HepG2 (cell line): ENCODE results near the gene RAD52. TPM values are rescaled to one million over a fixed set of nuclear protein-coding genes. Genes with fewer than 3 reads are reported as not detected.

Source experiments
- ATAC-seq: fragments of 200-7000 bp; cut with Tn5 transposase; 3 replicates; pipeline ENCODE4 v1.9.1; 2020; ENCODE audit warnings: mild to moderate bottlenecking, moderate library complexity
- BruUV-seq: library from RNA; stranded (reverse); fragments of 400-500 nt; replicated peaks from 2 replicates; lab custom pipeline; 2021; lab: Mats Ljungman, UMichigan
- CTCF ChIA-PET: fragments of 300-600 bp; formaldehyde crosslinking; extraction: SDS; loops from one replicate; lab custom pipeline; 2021; ENCODE audit warnings: low total read pairs, inconsistent platforms, low intra/inter-chr PET ratio; lab: Yijun Ruan, JAX
- POLR2A ChIA-PET: fragments of 350-600 bp; sonication (Branson Sonifier 250); formaldehyde crosslinking; loops from one replicate; lab custom pipeline; 2020; ENCODE audit warnings: antibody characterized with exemption, inconsistent platforms; lab: Yijun Ruan, JAX
- DNase-seq: peaks from one replicate; pipeline ENCODE4 v3.0.0-alpha.2; 2015; ENCODE audit warnings: low spot score
- FAIRE-seq: peaks from 3 replicates; lab custom pipeline; 2011; peaks lifted over from hg19 to GRCh38; lab: Jason Lieb, UNC
- H2AFZ ChIP-seq: one replicate; pipeline ENCODE4 v1.6.1; 2011; ENCODE audit warnings: low read length, inconsistent platforms
- H3K27ac ChIP-seq: fragments of 300-600 bp; 3 replicates; pipeline ENCODE4 v1.8.0; 2011; ENCODE audit warnings: mixed run types, mild to moderate bottlenecking, mixed read lengths, low read length, inconsistent platforms; ENCODE audit not compliant: insufficient read depth; ENCODE audit errors: extremely low read length
- H3K27me3 ChIP-seq, 2 experiments: fragments of 200-600 bp in 1 of 2; 2 replicates in 1 of 2; 3 replicates in 1 of 2; pipeline versions ENCODE4 v1.6.0 to v1.8.0; 2011; ENCODE audit warnings: low read length in 2 of 2, mild to moderate bottlenecking in 2 of 2, moderate library complexity in 2 of 2, inconsistent platforms in 1 of 2; ENCODE audit not compliant: insufficient read depth in 2 of 2, control insufficient read depth in 1 of 2
- H3K36me3 ChIP-seq, 2 experiments: fragments of 200-600 bp in 1 of 2; replicated peaks in 1 of 2; 2 replicates in 1 of 2; 3 replicates in 1 of 2; pipeline versions ENCODE4 v1.5.1 to v1.8.0; 2011; ENCODE audit warnings: low read length in 2 of 2, inconsistent platforms in 1 of 2; ENCODE audit not compliant: insufficient read depth in 2 of 2, control insufficient read depth in 1 of 2
- H3K4me1 ChIP-seq: 2 replicates; pipeline ENCODE4 v1.5.1; 2012; ENCODE audit warnings: low read length, inconsistent platforms; ENCODE audit not compliant: insufficient read depth
- H3K4me2 ChIP-seq: 2 replicates; pipeline ENCODE4 v1.6.0; 2011; ENCODE audit warnings: low read depth, low read length, inconsistent platforms
- H3K4me3 ChIP-seq, 3 experiments: fragments of 200-600 bp in 1 of 3; sonication (generic), shearing (Covaris generic) in 1 of 3; replicated peaks in 1 of 3; 2 replicates each; pipeline ENCODE4 v1.5.1; 2011 to 2016; ENCODE audit warnings: low read length in 3 of 3, inconsistent platforms in 2 of 3, low read depth in 2 of 3, mild to moderate bottlenecking in 2 of 3, control low read depth in 1 of 3, mixed read lengths in 1 of 3; ENCODE audit not compliant: insufficient read depth in 1 of 3
- H3K79me2 ChIP-seq: one replicate; pipeline ENCODE4 v1.6.1; 2011; ENCODE audit warnings: low read length, inconsistent platforms; ENCODE audit not compliant: insufficient read depth
- H3K9ac ChIP-seq: 2 replicates; pipeline ENCODE4 v1.6.0; 2011; ENCODE audit warnings: mild to moderate bottlenecking, low read depth, low read length, inconsistent platforms; ENCODE audit not compliant: insufficient read depth
- H3K9me3 ChIP-seq: 2 replicates; pipeline ENCODE4 v1.5.1; 2012; ENCODE audit warnings: mild to moderate bottlenecking, low read length
- H4K20me1 ChIP-seq: 2 replicates; pipeline ENCODE4 v1.6.0; 2011; ENCODE audit warnings: inconsistent platforms, mild to moderate bottlenecking, low read length, moderate library complexity; ENCODE audit not compliant: insufficient read depth
- MTF2 ChIP-seq: sonication (generic); formaldehyde crosslinking; IDR thresholded peaks from 2 replicates; pipeline ENCODE4 v1.5.0; 2020; ENCODE audit warnings: missing genetic modification reagents, borderline replicate concordance
- POLR2A ChIP-seq, 2 experiments: IDR thresholded peaks; 2 replicates each; pipeline ENCODE4 v1.6.1; 2011; ENCODE audit warnings: low read depth in 2 of 2, low read length in 2 of 2, mild to moderate bottlenecking in 1 of 2, moderate library complexity in 1 of 2; ENCODE audit not compliant: insufficient read depth in 1 of 2
- RNF2 ChIP-seq: fragments of 450-650 bp; conservative IDR thresholded peaks from 2 replicates; pipeline ENCODE4 v1.6.1; 2016; ENCODE audit warnings: low read depth
- TSC22D2 ChIP-seq: sonication (generic); formaldehyde crosslinking; IDR thresholded peaks from 2 replicates; pipeline ENCODE4 v1.5.1; 2020; ENCODE audit warnings: missing genetic modification reagents, mild to moderate bottlenecking, borderline replicate concordance
- ZNF678 ChIP-seq: sonication (generic); formaldehyde crosslinking; IDR thresholded peaks from 2 replicates; pipeline ENCODE4 v1.4.0; 2020; ENCODE audit warnings: mild to moderate bottlenecking, missing genetic modification reagents
- ZNF83 ChIP-seq: sonication (generic); formaldehyde crosslinking; IDR thresholded peaks from 2 replicates; pipeline ENCODE4 v1.4.0; 2020; ENCODE audit warnings: missing genetic modification reagents, mild to moderate bottlenecking, borderline replicate concordance
- WGBS: methylation state at CpG from one replicate; pipeline ENCODE4 v1.1.6; 2017; ENCODE audit warnings: low lambda C conversion rate; 5-methylcytosine and 5-hydroxymethylcytosine counted together
- in situ Hi-C: cut with HindIII; loops from 2 replicates; pipeline ENCODE4 v1.10.0; 2017; ENCODE audit warnings: low pct_unique_long_range_greater_than_20kb; ENCODE audit not compliant: extremely low pct_ligation_motif_present
- intact Hi-C: fragments of 100-400 bp; cut with micrococcal nuclease; formaldehyde crosslinking; loops from one replicate; pipeline ENCODE4 v1.10.0; 2022; ENCODE audit not compliant: unreplicated experiment
- polyA plus RNA-seq, 8 experiments: library from polyadenylated mRNA; depleted of rRNA in 3 of 8; stranded (reverse) in 7 of 8; unstranded in 1 of 8; fragments of >200 nt; fragmentation: Illumina TruSeq in 4 of 8; extraction: Trizol in 4 of 8; gene quantifications; 2 replicates each; pipeline versions ENCODE4 v1.2.1 to v1.2.3, GENCODE V29; 2011 to 2016; ENCODE audit warnings: low read depth in 4 of 8, missing spikeins in 1 of 8, mixed read lengths in 1 of 8; ENCODE audit not compliant: insufficient read depth in 1 of 8
- total RNA-seq, 5 experiments: library from RNA; depleted of rRNA; stranded (reverse); fragments of >200 nt; fragmentation: Illumina TruSeq; extraction: Trizol; gene quantifications; 2 replicates each; pipeline ENCODE4 v1.2.3, GENCODE V29; 2016; ENCODE audit warnings: low read depth in 1 of 5

The RAD52 gene
- total and polyA plus RNA-seq, 2 of the 13 experiments (the other 11 are each of a cell fraction or from before 2014, with no cell fraction given), result 14.3 to 19.9 TPM

- no peak overlapping the region for H3K4me2 ChIP-seq
- H3K27me3 ChIP-seq, result no peaks in the 10 kb centered on the region
- intact Hi-C loops, result no loop called here
- peaks cover 37 to 83% of the 10 kb centered on the region in 2 experiments for H3K36me3 ChIP-seq
- CTCF ChIA-PET, result no interaction called here
- H3K9ac ChIP-seq, result no peak overlapping the region
- DNase-seq (no peak), ATAC-seq (no peak), FAIRE-seq (no peak)
- H3K4me1 ChIP-seq, result no peaks in the 10 kb centered on the region
- no peaks in the 10 kb centered on the region for H3K9me3 ChIP-seq
- in situ Hi-C loops, result no loop called here
- POLR2A ChIA-PET, result no interaction called here
- no peaks in the 10 kb centered on the region; the same call in 1 of the 2 replicates for H4K20me1 ChIP-seq
- H3K79me2 ChIP-seq, result no peaks in the 10 kb centered on the region
- BruUV-seq, result no TSS peak
- H3K27ac ChIP-seq, result no peak overlapping the region
- WGBS, result 91% methylated on average over 16 of the region's 16 CpGs
- no peak overlapping the region for H2AFZ ChIP-seq
- TF ChIP-seq RNF2 (no peak), ZNF678 (CRISPR knock-in tag) (no peak), TSC22D2 (CRISPR knock-in tag) (no peak), POLR2A (IDR thresholded peaks at IDR 0.05; ENCODE audit: insufficient read depth in 1 of 2, low read depth in 2 of 2, low read length in 2 of 2) (no peak)
- H3K4me3 ChIP-seq, result no peak overlapping the region
These were observed 41.9 kb downstream of the RAD52 start for GRCh38 chr12:907413-908185.

GRCh38 chr12:906062-906585 lies 43.4 kb downstream of the RAD52 start:
- Histone ChIP-seq H3K79me2 (no peaks in the 10 kb centered on the region), H4K20me1 (no peaks in the 10 kb centered on the region; the same call in 1 of the 2 replicates), H3K9ac (no peak overlapping the region), H2AFZ (no peak overlapping the region), H3K4me1 (no peaks in the 10 kb centered on the region), H3K27me3 (no peaks in the 10 kb centered on the region), H3K4me3 (no peak overlapping the region), H3K4me2 (no peak overlapping the region), H3K27ac (no peak overlapping the region), H3K36me3 (peaks cover 38 to 90% of the 10 kb centered on the region in 2 experiments), H3K9me3 (no peaks in the 10 kb centered on the region)
- WGBS, result 95% methylated on average over 10 of the region's 10 CpGs
- POLR2A ChIA-PET, result no interaction called here
- CTCF ChIA-PET, result no interaction called here
- no peak for ATAC-seq
- TF ChIP-seq ZNF83 (CRISPR knock-in tag) (no peak), MTF2 (no peak)
- no peak for FAIRE-seq
- no peak for DNase-seq
- in situ Hi-C loops (no loop called here), intact Hi-C loops (no loop called here)
- no TSS peak for BruUV-seq
